ENCODE measurements around the gene GPR150. TPM values are rescaled to one million over a fixed set of nuclear protein-coding genes. Genes with fewer than 3 reads are reported as not detected.

Gene GPR150
- total and polyA plus RNA-seq, 2 of the 4 experiments (the other 2 are of a cell fraction) = under 0.01 to 0.10 TPM

GRCh38 chr5:95619514-95620029 is 315 bp upstream of the GPR150 start:
- no TSS peak for BruUV-seq (replicated peaks)
- H2AK5ac ChIP-seq (ENCODE audit: low read depth, low read length) = peak overlapping the region; percentile 1; the same call in 1 of the 2 replicates
- H3K14ac ChIP-seq (replicated peaks; ENCODE audit: low read depth, low read length) = 0 out of 2 replicates have a peak overlapping the region, but pooled peaks have one; percentile 2
- H3K4ac ChIP-seq (ENCODE audit: low read depth, low read length) = peak overlapping the region; percentile 58; the same call in 1 of the 2 replicates
- H4K8ac ChIP-seq (ENCODE audit: low read depth in 2 of 2, low read length in 2 of 2) = peak overlapping the region; percentile 34 to 98; a peak in 3 of 4 replicates
- H2BK15ac ChIP-seq (ENCODE audit: low read depth, low read length) = peak overlapping the region; percentile 25; the same call in 1 of the 3 replicates
- peak overlapping the region; percentile 5; the same call in 1 of the 2 replicates for H4K91ac ChIP-seq (ENCODE audit: insufficient read depth, low read depth, low read length)
- H2AFZ ChIP-seq (replicated peaks; ENCODE audit: low read length, poor library complexity) = peak overlapping the region; percentile 96
- peak overlapping the region; percentile 13; the same call in 1 of the 2 replicates for H2BK120ac ChIP-seq (ENCODE audit: low read depth, low read length)
- TF ChIP-seq CEBPB (IDR thresholded peaks at IDR 0.05; ENCODE audit: low read depth, low read length) (no peak), CHD1 (IDR thresholded peaks at IDR 0.05; ENCODE audit: low read depth, low read length) (no peak), MXI1 (IDR thresholded peaks at IDR 0.05; ENCODE audit: borderline replicate concordance, low read depth, low read length) (no peak), RAD21 (IDR thresholded peaks at IDR 0.05; ENCODE audit: low read length) (no peak), CTCF (conservative IDR thresholded peaks at IDR 0.05; ENCODE audit: low read depth, low read length) (no peak), MAFK (IDR thresholded peaks at IDR 0.05; ENCODE audit: low read depth, low read length) (no peak), NFE2L2 (IDR thresholded peaks at IDR 0.05; ENCODE audit: low read depth, low read length) (no peak), FOS (IDR thresholded peaks at IDR 0.05; ENCODE audit: low read depth, low read length) (no peak), RCOR1 (IDR thresholded peaks at IDR 0.05; ENCODE audit: insufficient replicate concordance, low read length) (no peak), USF2 (IDR thresholded peaks at IDR 0.05; ENCODE audit: low read depth, low read length) (no peak), ELK1 (IDR thresholded peaks at IDR 0.05; ENCODE audit: borderline replicate concordance, low read depth, low read length) (no peak), BHLHE40 (IDR thresholded peaks at IDR 0.05; ENCODE audit: low read depth, low read length) (no peak), RFX5 (IDR thresholded peaks at IDR 0.05; ENCODE audit: low read depth, low read length) (no peak), MAZ (IDR thresholded peaks at IDR 0.05; ENCODE audit: borderline replicate concordance, low read depth, low read length) (no peak), SMC3 (IDR thresholded peaks at IDR 0.05; ENCODE audit: low read depth, low read length) (no peak)
- H3K56ac ChIP-seq (ENCODE audit: extremely low read depth, insufficient read depth, low read length) = no peak overlapping the region
- peak overlapping the region; percentile 33 for H2AK9ac ChIP-seq (replicated peaks; ENCODE audit: low read depth, low read length, poor library complexity)
- H3K27ac ChIP-seq (ENCODE audit: insufficient read depth, low read length) = no peak overlapping the region; the same call in 1 of the 2 replicates
- dilution Hi-C loops (cut with HindIII; ENCODE audit: low sequenced_read_pairs, unreplicated experiment) (no loop called here), in situ Hi-C loops (cut with MboI; ENCODE audit: low sequenced_read_pairs) (no loop called here), intact Hi-C loops (cut with micrococcal nuclease) (loop anchor here (1.0 kb wide), 1 partner anchor 64 kb away; the partner anchor contains the start of gene ARSK)
- no peaks in the 10 kb centered on the region for H3K9me1 ChIP-seq (ENCODE audit: insufficient read depth, low read length)
- no peaks in the 10 kb centered on the region for H3K79me1 ChIP-seq (ENCODE audit: low read depth in 1 of 2, low read length in 2 of 2)
- peak overlapping the region; percentile 33; the same call in 1 of the 2 replicates for H3K9ac ChIP-seq (ENCODE audit: low read depth, low read length)
- H3K36me3 ChIP-seq (ENCODE audit: control insufficient read depth, insufficient read depth, low read length) = no peaks in the 10 kb centered on the region
- no peaks in the 10 kb centered on the region for H4K20me1 ChIP-seq (ENCODE audit: insufficient read depth, low read length)
- ChIA-PET CTCF (no interaction called here), POLR2A (ENCODE audit: unreplicated experiment) (no interaction called here)
- DNase-seq (no peak), ATAC-seq (ENCODE audit: low read depth) (no peak)
- peak overlapping the region; percentile 61; the same call in 1 of the 2 replicates for H4K5ac ChIP-seq (ENCODE audit: low read depth, low read length)
- no peak overlapping the region for H2BK20ac ChIP-seq (ENCODE audit: low read depth, low read length)
- H3K23ac ChIP-seq (ENCODE audit: low read depth, low read length) = peak overlapping the region; percentile 19; the same call in 1 of the 2 replicates
- peaks cover 11% of the 10 kb centered on the region for H3K4me1 ChIP-seq (ENCODE audit: control insufficient read depth, insufficient read depth, low read length)
- H3K9me3 ChIP-seq (ENCODE audit: control insufficient read depth, insufficient read depth, low read length) = no peaks in the 10 kb centered on the region
- 31% methylated on average over 2 of the region's 19 CpGs; no CpG with 5 or more reads in 1 of the 2 experiments for WGBS, 2 experiments (ENCODE audit: extremely low coverage in 2 of 2, insufficient read length in 1 of 2)
- peak overlapping the region; percentile 89 for H3K4me2 ChIP-seq (ENCODE audit: low read depth, low read length)
- H3K27me3 ChIP-seq (ENCODE audit: control insufficient read depth, insufficient read depth, low read length) = no peaks in the 10 kb centered on the region
- H3K18ac ChIP-seq (ENCODE audit: low read depth, low read length) = peak overlapping the region; percentile 4; the same call in 1 of the 2 replicates
- H2BK5ac ChIP-seq (ENCODE audit: low read depth, low read length, poor library complexity, severe bottlenecking) = no peak overlapping the region
- H3K4me3 ChIP-seq (ENCODE audit: insufficient read depth, low read depth, low read length) = peak overlapping the region; percentile 43

All from IMR-90 (cell line).